ENCODE data around the gene URGCP.
A peak's percentile ranks its signal among the peaks of the same experiment; 100 is the strongest.

Gene URGCP

GRCh38 chr7:43906331-43907010 lies at the start of gene URGCP:
Gene URGCP, minus strand, starts transcription at chr7:43906596. Its CDS starts 21 bp downstream, at chr7:43906575.
- H3K4me3 ChIP-seq (ENCODE audit: low read length) = peak within 1 kb of the TSS; percentile 75
- no peak for TF ChIP-seq CTCF (IDR thresholded peaks at IDR 0.05; ENCODE audit: insufficient read depth, low read depth, low read length, missing control alignments)
- peak; percentile 46 for DNase-seq (ENCODE audit: low read depth)

- TF ChIP-seq CTCF (IDR thresholded peaks at IDR 0.05; ENCODE audit: insufficient read depth, low read depth, low read length, missing control alignments) = no peak
- no peak for DNase-seq (ENCODE audit: low read depth)
- H3K4me3 ChIP-seq (ENCODE audit: low read length) = no peak overlapping the region
Observed at GRCh38 chr7:43956027-43956426, 49.6 kb upstream of the URGCP start.

- no peak overlapping the region for H3K4me3 ChIP-seq (ENCODE audit: low read length)
- peak; percentile 68 for TF ChIP-seq CTCF (IDR thresholded peaks at IDR 0.05; ENCODE audit: insufficient read depth, low read depth, low read length, missing control alignments)
- DNase-seq (ENCODE audit: low read depth) = peak; percentile 62
Observed at GRCh38 chr7:43954524-43955228, 48.3 kb upstream of the URGCP start.

GRCh38 chr7:43953071-43953470 lies 46.7 kb upstream of the URGCP start:
- DNase-seq (ENCODE audit: low read depth) = no peak
- no peak for TF ChIP-seq CTCF (IDR thresholded peaks at IDR 0.05; ENCODE audit: insufficient read depth, low read depth, low read length, missing control alignments)
- H3K4me3 ChIP-seq (ENCODE audit: low read length) = no peak overlapping the region

- DNase-seq (ENCODE audit: low read depth) = no peak
- H3K4me3 ChIP-seq (ENCODE audit: low read length) = no peak overlapping the region
- no peak for TF ChIP-seq CTCF (IDR thresholded peaks at IDR 0.05; ENCODE audit: insufficient read depth, low read depth, low read length, missing control alignments)
Observed at GRCh38 chr7:43952028-43952427, 45.6 kb upstream of the URGCP start.

GRCh38 chr7:43944286-43944685 lies 37.9 kb upstream of the URGCP start:
- H3K4me3 ChIP-seq (ENCODE audit: low read length) = no peak overlapping the region
- no peak for DNase-seq (ENCODE audit: low read depth)
- TF ChIP-seq CTCF (IDR thresholded peaks at IDR 0.05; ENCODE audit: insufficient read depth, low read depth, low read length, missing control alignments) = no peak

Measured in epithelial cell of esophagus (primary cell).